G401 (cell line): Measurements from ENCODE around the gene SLC8A3. TPM values are rescaled to one million over a fixed set of nuclear protein-coding genes. Genes with fewer than 3 reads are reported as not detected.

Source experiments
- DNase-seq: peaks from one replicate; pipeline ENCODE4 v3.0.0-alpha.2; 2015; ENCODE audit warnings: low spot score
- in situ Hi-C: cut with HindIII; loops from 2 replicates; pipeline ENCODE4 v1.10.0; 2016; ENCODE audit warnings: low sequenced_read_pairs, mixed read lengths
- total RNA-seq: library from RNA; depleted of rRNA; stranded (reverse); fragments of >200 nt; shearing (Covaris generic); gene quantifications from 2 replicates; pipeline ENCODE4 v1.2.3, GENCODE V29; 2014

The SLC8A3 gene
- total RNA-seq, 1 experiment from 2014 or later, result not detected

DNA sequence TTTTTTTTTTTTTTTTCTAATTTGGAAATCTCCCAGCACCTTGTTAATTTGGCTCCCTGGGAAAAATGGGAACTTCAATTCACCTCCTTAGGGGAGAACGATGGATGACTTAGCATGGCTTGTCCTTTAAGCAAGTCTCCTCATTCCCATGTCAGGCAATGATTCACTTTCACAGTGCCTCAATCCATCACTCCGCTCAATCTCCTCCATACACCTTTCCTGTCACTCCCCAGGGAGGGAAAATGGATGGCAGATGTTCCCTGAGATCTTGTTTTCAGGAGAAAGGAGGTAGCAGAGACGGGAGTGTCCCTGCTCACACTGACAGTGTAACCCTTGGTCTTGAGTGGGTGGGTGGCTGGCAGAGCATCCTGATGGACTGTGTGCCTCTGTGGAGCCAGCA lies 51.0 kb downstream of the SLC8A3 start:
- in situ Hi-C loops, result no loop called here
- no peak for DNase-seq

DNA sequence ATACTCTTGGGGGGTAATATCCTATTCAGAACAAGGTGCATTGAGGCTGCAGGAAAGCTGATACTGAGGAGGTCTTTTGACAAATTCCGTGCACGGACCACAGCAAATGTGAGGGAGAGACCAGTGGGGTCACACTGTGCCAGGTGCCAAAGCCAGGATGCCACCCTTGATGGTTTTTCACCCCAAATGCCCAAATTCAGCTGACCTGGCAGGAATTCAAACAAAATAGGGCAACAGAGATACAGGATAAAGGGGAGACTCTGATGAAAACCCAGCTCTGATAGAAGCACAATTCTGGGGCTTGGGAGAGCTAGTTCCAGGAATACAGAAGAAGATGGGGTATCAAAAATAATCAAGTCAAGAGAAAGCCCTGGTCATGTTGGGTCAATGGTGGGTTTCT lies 55.3 kb downstream of the SLC8A3 start:
- DNase-seq, result no peak
- in situ Hi-C loops, result no loop called here

GRCh38 chr14:70130482-70130881 lies 58.3 kb downstream of the SLC8A3 start:
- no peak for DNase-seq
- in situ Hi-C loops, result no loop called here

- in situ Hi-C loops, result loop anchor here (5.0 kb wide), 1 partner anchor 45 kb away; no protein-coding TSS in a partner anchor
- DNase-seq, result no peak
Measured at GRCh38 chr14:70127186-70127585, 61.6 kb downstream of the SLC8A3 start.

DNA sequence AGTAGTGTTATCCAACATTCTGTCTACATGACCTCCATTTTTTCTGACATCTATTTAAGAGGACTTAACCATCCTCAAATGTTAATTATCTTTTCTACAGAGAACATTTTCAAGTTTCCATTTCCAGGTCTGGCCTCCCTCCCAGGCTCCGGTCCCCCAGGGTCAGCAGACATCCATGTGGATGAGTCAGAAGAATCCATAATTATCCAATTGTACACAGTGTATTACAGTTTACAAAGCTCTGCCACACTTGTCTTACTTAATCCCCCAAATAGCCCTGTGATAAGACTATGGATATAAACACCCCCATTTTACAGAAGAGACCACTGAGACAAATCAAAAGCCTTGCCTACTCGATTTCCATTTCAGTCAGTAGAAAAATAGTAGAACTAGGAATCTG lies 65.0 kb downstream of the SLC8A3 start:
- in situ Hi-C loops, result no loop called here
- DNase-seq, result no peak

DNA sequence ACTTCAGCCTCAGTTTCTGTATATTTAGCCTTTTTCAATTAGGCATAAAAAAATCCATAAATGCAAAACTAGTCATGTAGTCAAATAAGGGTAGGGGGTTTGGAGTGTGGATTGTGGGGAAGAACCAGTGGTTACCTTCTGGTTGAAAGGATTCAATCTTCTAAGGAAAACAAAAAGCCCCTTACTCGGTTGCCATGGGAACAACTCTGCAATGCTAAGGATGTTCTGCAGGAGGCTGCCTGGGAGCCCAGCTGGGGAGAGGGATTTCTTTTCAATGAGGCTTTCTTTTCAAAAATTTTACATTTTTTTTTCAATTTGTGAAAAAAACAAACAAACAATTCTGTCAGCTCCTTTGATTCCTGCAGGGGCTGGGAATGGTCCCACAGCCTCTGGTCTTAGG lies 67.2 kb downstream of the SLC8A3 start:
- in situ Hi-C loops, result no loop called here
- DNase-seq, result no peak

GRCh38 chr14:70118064-70118463 lies 70.7 kb downstream of the SLC8A3 start:
- no peak for DNase-seq
- in situ Hi-C loops, result no loop called here

GRCh38 chr14:70116278-70116677 lies 72.5 kb downstream of the SLC8A3 start:
- in situ Hi-C loops, result no loop called here
- DNase-seq, result no peak

DNA sequence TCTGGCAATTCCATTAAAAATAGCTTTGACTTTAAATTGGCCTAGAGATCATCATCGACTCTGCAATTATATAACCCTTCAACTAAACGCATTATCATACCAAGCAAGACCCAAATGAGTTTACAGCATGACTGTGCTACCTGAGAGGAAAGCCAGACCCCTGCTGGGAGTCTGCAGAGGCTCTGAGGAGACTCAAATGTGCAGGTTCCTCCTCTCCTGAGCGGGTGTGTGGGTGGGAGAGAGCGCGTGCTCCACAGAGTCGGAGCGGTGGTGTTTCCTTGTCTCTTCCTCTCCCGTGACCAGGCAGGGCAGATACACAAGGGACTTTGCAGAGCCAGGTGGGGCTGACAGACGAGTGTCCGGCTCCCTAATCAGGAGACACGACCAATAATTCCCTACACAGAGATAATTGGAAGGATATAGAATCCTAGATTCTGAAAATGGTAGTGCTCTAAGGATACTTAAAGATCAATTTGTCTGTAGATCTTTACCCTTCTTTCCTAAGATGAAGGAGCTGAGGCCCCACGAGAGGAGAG lies 74.1 kb downstream of the SLC8A3 start:
- in situ Hi-C loops, result no loop called here
- DNase-seq, result no peak

GRCh38 chr14:70113211-70113610 lies 75.5 kb downstream of the SLC8A3 start:
- in situ Hi-C loops, result no loop called here
- DNase-seq, result no peak

- in situ Hi-C loops, result no loop called here
- peak; percentile 38 for DNase-seq
Measured at GRCh38 chr14:70108419-70108818, 80.3 kb downstream of the SLC8A3 start.

- DNase-seq, result no peak
- in situ Hi-C loops, result no loop called here
Measured at GRCh38 chr14:70107309-70107708, 81.4 kb downstream of the SLC8A3 start.

- DNase-seq, result no peak
- in situ Hi-C loops, result no loop called here
Measured at GRCh38 chr14:70100071-70100470, 88.7 kb downstream of the SLC8A3 start.

DNA sequence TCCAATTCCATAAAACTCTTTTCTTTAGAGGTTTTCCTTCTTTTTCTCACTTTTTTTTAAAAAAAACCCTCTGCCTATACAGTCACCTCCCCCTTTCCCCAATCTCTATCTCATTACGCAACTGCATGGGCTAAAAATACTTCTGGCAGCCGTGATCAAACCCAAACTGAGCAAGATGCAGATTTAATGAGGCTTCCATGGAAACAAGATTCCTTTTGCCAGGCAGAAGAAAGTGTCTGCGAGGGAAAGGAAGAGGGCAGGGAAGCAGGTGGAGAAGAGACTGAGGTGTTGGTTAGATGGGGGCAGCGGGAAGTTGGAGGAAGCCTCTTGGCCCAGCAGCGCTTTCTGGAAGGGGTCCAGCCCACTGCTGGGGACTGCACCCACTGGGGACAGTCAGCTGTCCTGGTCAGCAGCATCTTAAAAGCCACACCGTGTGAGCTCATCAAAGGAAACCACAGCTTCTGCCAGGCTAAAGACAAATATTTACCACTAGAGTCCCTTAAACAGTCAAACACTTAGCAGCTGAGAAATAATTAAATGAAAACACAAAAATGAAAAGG lies 90.4 kb downstream of the SLC8A3 start:
- in situ Hi-C loops, result no loop called here
- peak; percentile 46 for DNase-seq

DNA sequence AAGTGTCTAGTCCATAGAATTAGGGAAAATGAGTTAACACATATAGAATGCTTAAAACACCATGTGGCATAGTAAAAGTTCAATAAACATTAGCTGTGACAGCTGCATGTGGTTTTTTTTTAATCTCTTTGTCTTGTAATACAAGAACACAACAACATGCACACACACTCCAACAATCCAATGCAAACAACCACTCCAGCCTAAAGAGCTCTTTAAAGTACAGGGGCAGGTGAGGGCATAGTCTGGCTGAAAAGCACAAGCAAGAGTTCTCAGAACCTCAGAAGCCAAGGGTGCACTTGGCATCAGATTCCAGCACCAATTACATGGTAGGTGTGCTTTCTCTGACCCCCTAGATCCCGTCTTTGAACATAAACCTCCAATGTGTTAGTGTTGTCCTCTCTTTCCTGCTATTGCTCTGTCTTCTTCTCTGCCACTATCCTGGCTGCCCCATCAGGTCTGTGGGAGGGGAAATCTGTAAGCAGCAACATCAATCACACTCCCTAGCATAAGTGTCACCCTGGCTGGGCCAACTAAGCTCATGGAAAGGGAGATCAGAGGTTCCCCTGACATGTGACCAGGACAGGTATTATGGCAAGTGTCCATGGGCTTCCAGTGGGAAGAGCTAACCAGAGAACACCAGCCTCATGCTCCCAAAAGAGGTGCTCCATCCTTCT lies 91.0 kb downstream of the SLC8A3 start:
- no peak for DNase-seq
- in situ Hi-C loops, result no loop called here

DNA sequence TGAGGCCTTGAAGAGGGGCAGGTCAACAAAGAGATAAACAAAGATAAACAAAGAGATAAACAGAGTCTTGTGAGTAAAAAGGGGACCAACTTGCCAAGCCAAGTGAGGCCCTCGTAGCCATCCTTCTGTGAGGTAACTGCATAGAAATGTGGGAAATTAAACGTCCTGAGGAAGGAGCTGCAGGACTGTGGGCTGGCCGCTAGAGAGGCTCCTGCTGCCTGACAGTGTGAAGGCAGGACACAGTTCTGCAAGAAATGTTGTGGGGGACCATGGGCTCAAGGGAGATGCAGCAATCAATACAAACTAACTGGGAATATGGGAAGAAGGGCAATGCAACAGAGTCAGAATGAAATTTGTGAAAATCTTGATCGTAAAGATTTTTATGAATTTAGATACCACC lies 91.9 kb downstream of the SLC8A3 start:
- DNase-seq, result no peak
- in situ Hi-C loops, result no loop called here

DNA sequence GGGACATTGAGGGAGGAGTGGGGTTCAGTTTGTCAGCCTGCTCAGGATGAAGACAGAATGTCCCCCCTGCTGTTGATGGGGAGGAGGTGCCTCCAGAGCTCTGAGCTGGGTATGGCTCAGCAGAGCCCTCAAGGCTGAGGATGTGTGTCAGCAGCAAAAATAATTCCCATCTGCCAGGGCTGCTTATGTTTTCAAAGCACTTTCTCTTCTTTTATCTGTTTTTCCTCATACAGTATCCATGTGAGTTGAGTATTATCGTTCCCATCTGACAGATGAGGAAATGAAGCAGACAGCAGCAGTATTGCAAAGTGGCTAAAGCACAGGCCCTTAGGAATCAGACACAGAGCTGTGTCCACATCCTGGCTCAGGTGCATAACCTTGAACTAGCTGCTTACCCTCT lies 94.1 kb downstream of the SLC8A3 start:
- in situ Hi-C loops, result no loop called here

DNA sequence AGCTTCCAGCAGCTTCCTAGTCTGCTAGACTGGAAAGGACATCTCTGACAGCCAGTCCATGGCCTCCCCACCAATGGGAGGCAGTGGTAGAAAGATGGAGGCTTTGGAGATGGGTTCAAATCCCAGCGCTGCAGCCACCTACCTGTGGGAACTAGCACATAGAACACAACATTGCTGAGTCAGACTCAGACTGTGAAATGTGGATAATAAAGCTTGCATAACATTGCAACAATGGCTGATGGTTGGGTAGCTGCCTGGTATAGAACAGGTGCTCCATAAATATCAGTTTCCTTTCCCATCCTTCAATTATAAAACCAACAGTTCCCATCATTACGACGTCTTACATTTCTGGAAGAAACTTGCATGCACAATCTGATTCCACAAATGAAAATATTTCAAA lies 94.6 kb downstream of the SLC8A3 start:
- in situ Hi-C loops, result no loop called here
- no peak for DNase-seq

More for the DNA sequence above, 94.1 kb downstream of the SLC8A3 start:
- no peak for DNase-seq

GRCh38 chr14:70093156-70093555 lies 95.6 kb downstream of the SLC8A3 start:
- in situ Hi-C loops, result no loop called here
- no peak for DNase-seq

DNA sequence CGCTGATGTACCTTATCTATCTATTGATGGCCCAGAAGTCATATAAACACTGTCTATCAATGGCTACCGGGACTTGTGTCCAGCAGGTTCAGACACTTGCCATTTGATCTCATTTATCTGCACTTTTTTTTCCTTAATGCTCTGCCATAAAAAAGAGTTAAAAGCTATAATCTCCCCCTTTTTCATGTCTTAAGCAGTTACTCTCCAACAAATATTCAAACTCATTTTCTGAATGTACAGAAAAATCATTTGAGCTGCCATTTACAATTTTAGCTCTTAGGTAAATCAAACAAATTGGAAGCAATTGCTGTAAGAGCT lies 101.4 kb downstream of the SLC8A3 start:
- no peak for DNase-seq
- in situ Hi-C loops, result no loop called here

- peak; percentile 45 for DNase-seq
- in situ Hi-C loops, result no loop called here
Measured at GRCh38 chr14:70086685-70087379, 101.9 kb downstream of the SLC8A3 start.
